Epidermal melanocyte (primary cell): ENCODE data around the gene MPG.
"Not testable (repeated sequence)": the region's sequence is repeated elsewhere in the genome, so short reads cannot be mapped to it uniquely, and the experiment has no call there.

Experiments used
- DNase-seq: peaks from one replicate; pipeline ENCODE4 v3.0.0; 2011; ENCODE audit warnings: low spot score; ENCODE audit not compliant: insufficient read length

MPG gene, protein sequence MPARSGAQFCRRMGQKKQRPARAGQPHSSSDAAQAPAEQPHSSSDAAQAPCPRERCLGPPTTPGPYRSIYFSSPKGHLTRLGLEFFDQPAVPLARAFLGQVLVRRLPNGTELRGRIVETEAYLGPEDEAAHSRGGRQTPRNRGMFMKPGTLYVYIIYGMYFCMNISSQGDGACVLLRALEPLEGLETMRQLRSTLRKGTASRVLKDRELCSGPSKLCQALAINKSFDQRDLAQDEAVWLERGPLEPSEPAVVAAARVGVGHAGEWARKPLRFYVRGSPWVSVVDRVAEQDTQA

DNA sequence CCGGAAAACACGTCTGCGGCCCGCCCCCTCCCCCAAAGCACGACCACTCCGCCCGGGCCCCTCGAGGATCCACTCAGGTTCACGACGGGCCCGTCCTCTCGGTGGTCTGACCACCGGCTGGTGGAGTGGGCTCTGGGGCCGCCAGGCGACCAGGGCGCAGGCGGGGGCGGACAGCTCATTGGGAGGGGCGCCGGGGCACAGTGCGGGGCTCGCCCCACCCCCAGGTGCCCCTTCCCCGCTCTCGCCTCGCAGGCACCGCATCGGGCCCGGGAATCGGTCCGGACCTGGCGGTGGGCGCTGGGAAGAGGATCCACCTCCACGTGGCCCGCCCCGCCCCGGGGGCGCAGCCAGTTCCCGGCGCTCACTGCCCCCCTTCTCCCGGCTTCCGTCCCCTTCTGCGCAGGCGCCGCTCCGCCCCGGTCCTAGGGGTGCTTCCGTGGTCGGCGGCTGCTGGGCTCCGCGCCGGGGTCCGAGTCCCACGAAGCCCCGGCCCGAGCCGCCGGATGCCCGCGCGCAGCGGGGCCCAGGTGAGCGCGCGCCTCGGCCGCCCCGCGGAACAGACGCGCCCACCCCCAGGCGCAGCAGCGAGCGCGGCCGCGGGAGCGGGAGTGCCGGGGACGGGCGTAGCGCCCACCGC is at the start of gene MPG:
Gene MPG (plus strand): TSS at position 419 of the 637 bp plus-strand sequence. CDS start 85 bp downstream, at position 504.
- peak; percentile 99 for DNase-seq

DNA sequence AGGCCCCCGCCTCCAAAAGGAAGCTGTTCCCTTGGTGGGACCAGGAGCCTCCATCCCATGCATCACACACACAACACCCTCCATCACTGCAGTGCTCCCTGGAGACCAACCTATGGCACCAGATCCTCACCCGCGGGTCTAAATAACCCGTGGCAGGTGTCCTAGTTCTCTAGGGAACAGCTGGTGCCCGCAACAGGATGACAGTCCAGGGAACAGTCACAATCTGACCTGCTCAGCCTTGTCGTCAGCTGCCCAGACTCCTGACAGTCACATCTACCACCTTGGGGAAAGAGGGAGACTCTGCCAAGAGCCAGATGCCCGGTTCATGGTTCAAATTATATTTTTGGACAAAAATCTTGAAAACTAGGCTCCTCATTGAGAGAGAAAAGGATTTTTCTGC is 47.4 kb upstream of the MPG start:
- not testable (repeated sequence) for DNase-seq

DNA sequence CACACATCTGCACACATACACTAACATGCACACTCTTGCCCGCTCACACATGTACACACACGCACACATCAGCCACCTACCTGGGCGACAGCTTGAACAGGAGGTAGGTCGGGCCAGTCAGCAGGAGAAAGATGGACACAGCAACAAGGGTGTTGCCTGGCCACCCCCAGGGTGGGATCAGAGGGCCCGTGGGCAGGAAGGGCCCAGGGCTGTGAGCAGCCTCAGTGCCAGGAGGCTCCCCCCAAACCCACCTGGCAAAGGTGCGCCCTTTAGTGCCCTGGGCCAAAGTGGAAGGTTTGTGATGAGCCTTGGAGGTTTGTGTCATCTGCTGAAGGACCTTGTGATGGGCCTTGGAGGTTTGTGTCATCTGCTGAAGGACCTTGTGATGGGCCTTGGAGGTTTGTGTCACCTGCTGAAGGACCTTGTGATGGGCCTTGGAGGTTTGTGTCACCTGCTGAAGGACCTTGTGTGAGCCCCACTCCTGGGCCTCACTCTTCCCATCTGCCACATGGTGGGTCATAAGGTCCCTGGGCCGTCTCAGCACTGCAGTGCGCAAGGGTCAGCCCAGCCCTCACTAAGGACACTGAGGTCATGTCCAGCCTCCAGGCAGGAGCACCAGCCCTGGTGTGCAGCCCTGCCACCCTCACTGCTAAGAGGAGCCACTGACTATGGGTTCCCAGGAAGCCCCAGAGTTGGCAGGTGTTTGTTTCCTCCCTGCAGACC is 44.7 kb upstream of the MPG start:
- not testable (repeated sequence) for DNase-seq

DNA sequence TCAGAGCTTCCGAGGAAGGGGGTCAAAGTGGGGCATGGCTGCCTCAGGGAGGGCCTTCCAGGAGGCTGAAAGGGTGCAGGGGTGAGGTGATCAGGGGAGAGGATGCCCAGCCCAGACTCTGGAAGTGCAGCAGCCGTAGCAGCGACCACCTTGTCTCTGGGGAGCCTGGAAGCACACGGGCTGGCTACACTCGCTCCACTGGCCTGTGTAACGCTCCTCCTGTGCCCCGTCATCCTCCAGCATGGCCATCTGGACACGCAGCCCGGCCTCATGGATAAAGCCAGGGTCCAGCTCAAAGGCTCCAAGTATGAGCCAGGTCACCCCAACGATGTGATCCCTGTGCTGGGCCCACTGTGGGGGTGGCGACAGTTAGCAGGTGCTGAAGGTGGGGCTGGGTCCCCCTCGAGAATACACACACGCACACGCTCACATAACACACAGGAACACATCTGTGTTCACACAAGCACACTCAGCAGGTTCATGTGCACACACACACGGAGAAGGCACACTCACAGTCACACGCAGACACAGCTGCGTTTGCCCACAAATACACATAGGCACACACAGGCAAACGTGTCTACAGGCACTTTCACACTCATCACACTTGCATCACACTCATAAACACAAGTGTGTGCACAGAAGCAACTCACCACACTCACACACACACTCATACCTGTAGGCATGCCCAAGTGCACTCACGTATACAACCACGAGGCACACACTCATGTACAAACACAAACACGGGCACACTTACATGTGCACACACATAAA is 44.0 kb upstream of the MPG start:
- DNase-seq: no peak

DNA sequence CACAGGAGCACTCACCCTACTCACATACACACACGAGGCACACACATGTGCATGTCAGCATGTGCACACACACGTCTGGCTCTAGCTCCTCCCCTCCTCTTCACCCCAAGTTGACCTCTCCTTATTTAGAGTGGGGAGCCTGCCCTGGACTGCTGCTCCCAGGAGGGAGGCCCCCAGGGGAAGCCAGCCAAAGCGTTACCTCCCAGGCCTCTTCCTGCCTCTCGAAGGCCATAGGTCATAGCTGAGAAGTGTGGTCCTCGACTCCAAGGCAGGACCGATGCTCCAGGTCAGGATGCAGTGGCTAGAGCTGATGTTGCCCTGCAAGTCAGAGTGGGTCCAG is 43.4 kb upstream of the MPG start:
- peak; percentile 15 for DNase-seq

DNA sequence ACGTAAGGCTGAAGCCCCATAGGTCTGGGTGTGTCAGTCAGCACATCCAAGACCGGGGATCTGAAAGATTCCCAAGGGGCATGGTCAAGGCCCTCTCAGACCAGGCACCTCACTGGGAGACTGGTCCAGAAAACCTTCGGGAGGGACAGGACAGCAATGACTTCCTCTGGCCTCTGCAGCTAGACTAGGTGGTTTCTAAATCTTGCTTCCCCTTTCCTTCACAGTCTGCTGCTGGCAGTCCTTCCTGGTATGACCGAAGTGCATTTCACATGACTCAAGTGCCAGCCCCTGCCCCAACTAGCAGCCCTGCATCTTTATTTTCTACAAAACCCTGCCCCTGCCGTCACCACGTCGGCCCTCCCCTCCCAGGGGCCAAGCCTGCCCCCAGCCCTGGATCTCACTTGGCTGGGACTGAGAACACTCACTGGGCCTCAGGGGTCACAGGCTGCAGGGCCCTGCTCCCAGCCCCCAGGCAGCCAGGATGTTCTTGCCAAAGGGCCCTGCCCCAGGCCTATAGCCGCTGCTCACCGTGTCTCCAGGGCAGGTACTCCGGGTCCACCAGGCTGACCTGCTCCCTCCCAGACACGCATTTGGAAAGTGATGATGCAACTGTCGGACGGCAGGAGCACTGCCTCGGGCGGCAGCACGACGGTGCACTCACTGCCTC is 42.9 kb upstream of the MPG start:
- DNase-seq: peak; percentile 9

DNA sequence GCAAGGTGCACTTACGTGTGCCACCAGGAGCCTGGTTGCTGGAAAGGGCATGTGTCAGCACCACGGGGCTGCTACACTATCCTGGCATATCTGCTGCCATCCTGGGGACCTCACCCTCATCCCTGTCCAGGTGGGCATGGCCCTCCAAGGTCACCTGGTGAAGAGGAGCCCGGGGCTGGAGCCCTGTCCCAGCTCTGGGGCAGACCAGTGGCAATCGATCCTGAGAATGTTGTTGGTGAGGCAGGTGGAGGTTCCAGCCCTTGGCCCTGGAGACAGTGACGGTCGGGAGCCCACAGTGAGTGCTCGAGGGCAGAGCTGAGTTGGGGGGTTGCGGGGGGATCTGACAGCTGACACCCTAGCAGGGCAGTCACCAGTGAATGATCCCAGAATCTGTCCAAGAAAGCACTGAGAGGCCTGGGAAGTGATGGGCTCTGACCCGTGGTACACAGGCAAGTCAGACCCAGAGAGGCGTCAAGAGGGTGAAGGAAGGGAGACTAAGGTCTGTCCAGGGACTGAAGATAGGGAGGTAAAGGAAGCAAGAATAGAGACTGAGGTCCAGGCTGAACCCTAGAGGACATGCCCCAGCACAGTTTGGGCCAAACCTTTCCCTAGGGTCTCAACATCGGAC is 42.2 kb upstream of the MPG start:
- peak; percentile 4 for DNase-seq

DNA sequence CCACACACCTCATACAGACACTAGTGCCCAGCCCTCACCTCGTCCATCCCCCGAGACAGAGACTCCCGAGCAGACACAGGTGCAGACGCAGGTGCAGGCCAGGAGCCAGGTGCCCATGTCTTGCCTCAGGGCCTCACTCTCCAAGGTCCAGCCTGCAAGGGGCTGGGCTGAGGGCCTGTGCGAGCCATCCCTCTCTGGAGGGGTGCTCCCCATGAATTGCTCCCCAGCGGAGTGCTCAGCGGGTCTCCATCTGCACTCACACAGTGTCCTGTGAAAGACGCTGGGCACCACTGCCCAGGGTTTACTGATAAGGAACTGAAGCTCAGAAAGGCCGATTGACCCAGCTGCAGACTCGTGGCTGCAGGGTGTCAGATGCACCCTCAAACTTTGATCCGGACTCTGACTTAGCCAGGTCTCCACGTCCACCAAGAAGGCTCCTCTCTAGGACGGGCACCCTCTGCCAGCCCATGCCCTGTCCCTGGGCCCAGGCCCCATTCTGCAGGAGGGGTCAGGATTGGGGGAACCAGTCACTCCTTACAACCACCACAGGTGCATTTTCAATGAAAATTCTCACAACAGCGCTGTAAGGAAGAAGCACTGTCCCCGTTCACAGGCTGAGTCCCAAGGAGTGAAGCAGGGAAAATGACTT is 41.6 kb upstream of the MPG start:
- no peak for DNase-seq

DNA sequence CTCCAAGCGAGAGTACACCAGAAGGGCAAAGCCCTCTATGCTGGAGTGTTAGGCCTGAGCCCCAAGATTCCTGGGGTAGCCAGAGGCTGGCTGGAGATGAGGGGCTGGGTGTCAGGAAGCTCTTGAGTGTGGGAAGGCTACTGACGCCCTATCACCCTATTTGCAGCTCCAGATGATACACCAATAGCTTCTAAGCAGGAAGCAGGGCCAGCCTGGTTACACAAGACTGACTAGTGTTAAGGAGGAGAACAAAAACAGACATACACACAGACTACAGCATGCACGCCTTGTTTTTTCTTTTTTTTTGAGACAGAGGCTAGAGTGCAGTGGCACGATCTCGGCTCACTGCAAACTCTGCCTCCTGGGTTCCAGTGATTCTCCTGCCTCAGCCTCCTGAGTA is 40.5 kb upstream of the MPG start:
- DNase-seq: no peak

DNA sequence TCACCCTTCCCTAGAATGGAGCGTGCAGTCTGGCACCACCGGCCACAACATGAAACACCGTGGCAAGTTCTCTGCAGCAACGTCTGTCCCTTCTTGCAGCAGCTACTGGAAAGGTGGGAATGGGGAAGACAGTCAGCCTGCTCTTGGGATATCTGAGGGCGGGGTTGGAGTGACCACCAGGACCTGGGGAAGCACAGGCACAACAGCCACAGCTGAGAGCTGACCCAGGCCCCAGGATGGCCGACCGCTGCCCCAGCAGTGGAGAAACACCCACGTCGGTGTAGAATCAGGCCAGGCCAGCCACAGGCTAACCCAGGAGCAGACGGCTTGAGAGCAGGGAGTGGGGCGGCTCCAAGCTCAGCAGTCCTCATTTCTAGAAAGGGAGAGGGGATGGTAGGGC is 39.8 kb upstream of the MPG start:
- DNase-seq: not testable (repeated sequence)

DNA sequence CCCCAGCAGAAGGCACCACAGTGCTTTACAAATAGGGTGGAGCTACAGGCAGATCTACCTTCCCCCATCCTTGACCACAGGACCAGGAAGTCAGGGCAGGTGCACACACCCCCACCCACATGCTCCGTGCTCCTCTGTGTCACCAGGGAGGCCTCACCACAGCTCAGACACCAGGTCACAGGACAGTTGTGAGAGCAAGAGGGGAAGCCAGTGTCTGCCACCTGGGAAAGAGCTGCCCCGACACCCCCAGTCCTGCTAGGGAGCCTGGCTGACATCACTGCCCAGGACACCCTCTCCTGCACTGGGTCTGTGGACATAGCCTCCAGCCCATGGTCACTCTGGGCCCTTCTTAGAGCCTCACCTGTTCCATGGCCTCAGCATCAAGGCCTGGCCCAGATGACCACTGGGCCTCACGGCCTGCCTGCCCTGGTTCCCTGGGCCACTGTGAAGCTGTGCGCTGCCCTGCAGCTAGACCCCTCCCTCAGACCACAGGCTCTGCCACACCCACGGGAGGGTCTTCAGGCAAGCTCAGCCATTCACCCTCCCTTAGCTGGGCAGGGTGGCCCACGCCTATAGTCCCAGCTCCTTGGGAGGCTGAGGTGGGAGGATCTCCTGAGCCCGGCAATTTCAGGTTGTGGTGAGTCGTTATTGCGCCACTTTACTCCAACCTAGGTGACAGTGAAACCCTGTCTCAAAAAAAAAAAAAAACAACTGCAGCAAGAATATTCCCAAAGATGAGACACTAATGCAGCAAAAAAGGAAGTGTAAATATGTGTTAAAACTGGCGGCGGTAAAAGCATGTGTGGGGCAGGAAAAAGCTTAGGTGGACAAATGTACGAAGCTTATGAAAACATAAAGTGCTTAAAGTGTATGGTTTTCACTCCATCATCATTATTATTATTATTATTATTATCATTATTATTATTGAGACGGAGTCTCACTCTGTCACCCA is 38.8 kb upstream of the MPG start:
- no peak for DNase-seq

DNA sequence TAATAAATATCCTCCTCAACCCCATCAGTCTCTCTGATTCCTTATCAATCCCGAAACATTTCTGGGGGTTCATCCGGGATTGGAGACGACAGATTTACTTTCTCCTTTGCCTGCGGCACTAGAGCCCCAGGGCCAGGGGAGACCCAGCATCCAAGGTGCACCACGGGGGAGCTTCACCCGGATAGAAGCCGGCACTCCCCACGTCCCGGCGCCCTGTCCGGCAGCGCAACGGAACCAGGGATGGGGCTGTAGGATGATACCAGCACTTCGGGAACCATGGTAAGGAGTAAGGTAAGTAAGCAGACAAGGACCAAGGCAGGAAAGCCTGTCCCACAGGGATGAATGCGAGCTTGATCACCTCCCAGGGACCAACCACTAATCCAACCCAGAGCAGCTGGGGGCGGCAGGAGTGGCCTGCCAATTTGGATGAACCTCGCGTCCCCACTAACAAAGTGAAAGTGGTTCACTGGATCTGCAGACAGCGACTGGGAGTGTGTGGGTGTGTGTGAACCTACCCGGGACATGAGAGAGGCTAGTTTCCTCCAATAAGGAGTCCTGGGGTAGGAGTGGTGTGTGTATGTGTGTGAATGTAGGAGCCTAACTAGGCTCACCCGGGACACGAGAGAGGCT is 36.5 kb upstream of the MPG start:
- no peak for DNase-seq

DNA sequence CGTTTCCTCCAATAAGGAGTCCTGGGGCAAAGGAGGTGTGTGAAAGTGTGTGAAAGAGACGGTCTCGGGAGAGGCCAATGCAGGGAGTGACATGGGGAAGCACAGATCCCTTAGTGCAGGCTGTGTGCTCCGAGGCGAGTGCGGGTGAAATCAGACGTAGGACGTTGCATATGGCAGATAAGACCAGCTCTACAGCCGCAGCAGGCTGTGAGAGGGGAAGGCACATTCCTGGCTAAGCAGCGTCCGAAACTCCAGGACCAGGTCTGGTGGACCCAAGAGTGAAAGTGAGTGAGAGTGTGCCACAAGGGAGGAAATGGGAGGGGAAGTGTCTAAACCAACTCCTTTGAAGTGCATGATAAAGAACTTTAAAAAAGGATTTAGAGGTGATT is 36.0 kb upstream of the MPG start:
- DNase-seq: no peak

DNA sequence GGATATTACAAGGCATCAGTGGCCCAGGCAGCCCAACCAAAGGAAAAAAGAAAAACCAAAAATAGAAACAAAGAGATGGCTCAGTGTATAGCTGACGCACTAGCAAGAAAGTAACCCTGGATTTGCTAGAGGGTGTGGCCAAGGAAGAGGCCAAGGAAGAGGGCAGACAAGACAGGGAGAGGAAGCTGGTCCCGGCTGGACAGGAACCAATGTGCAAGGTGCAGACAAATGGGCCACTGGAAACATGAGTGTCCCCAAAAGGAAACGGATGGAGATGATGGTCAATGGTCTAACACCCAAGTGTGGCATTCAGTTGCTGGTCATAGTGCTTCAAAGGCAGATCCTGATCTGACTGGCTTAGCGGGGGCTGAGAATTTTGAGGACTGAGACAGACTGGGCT is 35.3 kb upstream of the MPG start:
- DNase-seq: no peak

DNA sequence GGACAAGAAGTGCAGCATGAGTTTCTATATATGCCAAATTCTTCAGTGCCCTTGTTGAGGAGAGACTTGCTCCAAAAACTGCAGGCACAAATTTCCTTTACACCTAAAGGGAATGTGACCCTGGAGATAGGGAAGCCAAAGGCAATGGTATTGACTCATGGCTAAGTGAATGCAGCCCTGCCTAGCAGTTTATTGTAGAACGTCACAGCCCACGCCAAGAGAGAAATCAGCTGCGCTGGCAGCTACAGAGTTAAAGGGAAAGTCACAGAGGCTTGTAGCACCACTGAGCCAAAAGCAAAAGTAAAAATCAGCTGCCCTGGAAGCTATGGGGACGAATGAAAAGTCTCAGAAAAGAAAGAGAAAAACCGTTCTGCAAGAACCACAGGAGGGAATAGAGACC is 34.7 kb upstream of the MPG start:
- no peak for DNase-seq

DNA sequence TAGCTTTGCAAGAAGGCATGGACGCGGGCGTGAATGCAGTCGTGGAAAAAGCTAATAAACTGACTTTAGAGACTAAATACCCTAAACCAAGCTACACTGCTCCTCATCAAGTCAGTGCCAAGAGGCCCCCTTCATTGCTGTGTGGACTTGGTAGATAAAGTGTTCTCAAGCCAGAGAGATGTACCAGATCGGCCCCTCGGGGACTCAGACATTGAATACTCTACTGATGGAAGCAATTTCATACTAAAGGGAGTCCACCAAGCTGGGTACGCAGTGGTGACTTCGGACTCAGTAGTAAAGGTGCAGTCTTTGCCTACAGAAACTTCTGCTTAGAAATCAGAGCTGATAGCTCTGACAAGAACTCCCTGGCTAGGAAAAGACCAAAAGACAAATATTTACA is 33.4 kb upstream of the MPG start:
- DNase-seq: no peak

DNA sequence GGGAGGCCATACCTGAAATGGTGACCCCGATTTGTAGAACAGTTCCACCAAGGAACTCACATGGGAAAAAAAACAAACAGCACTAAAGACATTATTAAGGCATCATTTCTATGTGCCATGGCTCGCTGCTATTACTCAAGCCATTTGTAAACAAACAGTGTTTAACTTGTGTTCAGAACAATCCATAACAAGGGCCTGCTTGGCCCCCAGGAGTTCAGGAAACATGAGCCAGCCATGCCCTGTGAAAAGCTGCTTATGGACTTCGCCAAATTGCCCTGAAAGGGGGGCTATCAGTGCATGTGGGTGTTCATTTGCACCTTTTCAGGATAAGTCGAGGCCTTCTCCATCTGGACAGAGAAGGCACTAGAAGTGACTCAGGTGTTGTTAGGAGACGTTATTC is 32.6 kb upstream of the MPG start:
- no peak for DNase-seq

DNA sequence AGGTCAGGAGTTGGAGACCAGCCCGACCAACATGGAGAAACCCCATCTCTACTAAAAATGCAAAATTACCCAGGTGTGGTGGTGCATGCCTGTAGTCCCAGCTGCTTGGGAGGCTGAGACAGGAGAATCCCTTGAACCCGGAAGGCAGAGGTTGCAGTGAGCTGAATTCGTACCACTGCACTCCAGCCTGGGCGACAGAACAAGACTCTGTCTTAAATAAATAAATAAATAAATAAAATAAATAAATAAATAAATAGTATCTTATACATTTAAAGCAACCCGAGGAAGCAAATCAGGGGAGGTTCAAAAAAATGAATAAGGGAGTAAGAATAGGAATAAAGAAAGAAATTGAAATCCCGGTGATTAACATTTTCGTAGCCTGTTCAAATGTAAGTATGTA is 31.5 kb upstream of the MPG start:
- not testable (repeated sequence) for DNase-seq

DNA sequence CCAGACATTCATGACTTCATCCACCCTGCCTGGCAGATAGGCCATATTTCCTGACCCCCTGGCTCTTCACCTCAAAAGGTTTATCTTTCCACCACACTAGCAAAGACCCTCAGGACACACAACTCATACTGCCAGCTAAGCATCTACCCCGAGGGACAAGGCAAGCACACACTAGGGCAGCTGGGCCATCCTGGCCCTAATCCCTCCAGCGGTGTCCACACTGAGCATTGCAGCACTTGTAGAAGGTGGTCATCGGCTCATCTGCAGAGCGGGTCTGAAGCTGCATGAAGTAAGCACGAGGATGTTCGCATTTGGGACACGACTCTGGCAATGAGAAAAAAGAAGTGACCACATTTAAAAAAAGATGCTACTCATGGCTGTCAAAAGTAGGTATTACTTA is 30.8 kb upstream of the MPG start:
- no peak for DNase-seq
